Measurements from ENCODE around the gene FBXO24. TPM values are rescaled to one million over a fixed set of nuclear protein-coding genes. Genes with fewer than 3 reads are reported as not detected.

The FBXO24 gene
- total RNA-seq, 1 donor from 2014 or later, result 1.2 TPM

- Histone ChIP-seq H3K9me3 (ENCODE audit: low read depth) (no peaks in the 10 kb centered on the region), H3F3A (ENCODE audit: low read depth) (peaks cover 8% of the 10 kb centered on the region), H3K4me2 (no peak overlapping the region), H3K36me3 (no peaks in the 10 kb centered on the region), H2AFZ (replicated peaks) (no peak overlapping the region), H3K27me3 (peaks cover under 1% of the 10 kb centered on the region), H3K9ac (no peak overlapping the region), H4K20me1 (ENCODE audit: low read depth) (peaks cover 14% of the 10 kb centered on the region), H3K79me2 (ENCODE audit: low read depth) (peaks cover 6% of the 10 kb centered on the region), H3K27ac (no peak overlapping the region), H3K4me1 (peaks cover 21% of the 10 kb centered on the region), H3K4me3 (no peak overlapping the region)
- no peaks in the 10 kb centered on the region for H3K9me3 Mint-ChIP-seq
- peak; percentile 27 for DNase-seq (ENCODE audit: low spot score)
- H3K4me3 Mint-ChIP-seq, result peak overlapping the region; percentile 11
- H3K36me3 Mint-ChIP-seq, result peaks cover 4% of the 10 kb centered on the region
- H3K27ac Mint-ChIP-seq, result peak overlapping the region; percentile 50
- TF ChIP-seq EZH2phosphoT487 (IDR thresholded peaks at IDR 0.05) (no peak), CTCF (IDR thresholded peaks at IDR 0.05) (no peak), EZH2 (IDR thresholded peaks at IDR 0.05) (no peak)
- peaks cover 3% of the 10 kb centered on the region for H3K27me3 Mint-ChIP-seq (ENCODE audit: insufficient read depth, low read depth)
- peaks cover 62% of the 10 kb centered on the region for H3K4me1 Mint-ChIP-seq
Observed at GRCh38 chr7:100545360-100546128, 40.6 kb upstream of the FBXO24 start.

- H3K4me1 Mint-ChIP-seq, result peaks cover 60% of the 10 kb centered on the region
- H3K4me2 ChIP-seq, result peak overlapping the region; percentile 19
Observed at GRCh38 chr7:100546129-100546925, 39.8 kb upstream of the FBXO24 start.

More at GRCh38 chr7:100546129-100546925, 39.8 kb upstream of the FBXO24 start:
- DNase-seq (ENCODE audit: low spot score), result no peak
- peak overlapping the region; percentile 68 for H3K27ac Mint-ChIP-seq
- peaks cover 5% of the 10 kb centered on the region for H3K36me3 Mint-ChIP-seq
- TF ChIP-seq EZH2phosphoT487 (IDR thresholded peaks at IDR 0.05), result no peak
- no peak for TF ChIP-seq EZH2 (IDR thresholded peaks at IDR 0.05)
- TF ChIP-seq CTCF (IDR thresholded peaks at IDR 0.05), result no peak
- Histone ChIP-seq H3F3A (ENCODE audit: low read depth) (peaks cover 8% of the 10 kb centered on the region), H3K9ac (no peak overlapping the region), H3K4me1 (peaks cover 21% of the 10 kb centered on the region), H2AFZ (replicated peaks) (no peak overlapping the region), H3K27ac (peak overlapping the region; percentile 6), H3K79me2 (ENCODE audit: low read depth) (no peaks in the 10 kb centered on the region), H3K27me3 (no peaks in the 10 kb centered on the region), H3K36me3 (no peaks in the 10 kb centered on the region), H3K9me3 (ENCODE audit: low read depth) (no peaks in the 10 kb centered on the region), H4K20me1 (ENCODE audit: low read depth) (peaks cover 11% of the 10 kb centered on the region), H3K4me3 (no peak overlapping the region)
- peaks cover 3% of the 10 kb centered on the region for H3K27me3 Mint-ChIP-seq (ENCODE audit: insufficient read depth, low read depth)
- H3K4me3 Mint-ChIP-seq, result peak overlapping the region; percentile 8
- H3K9me3 Mint-ChIP-seq, result no peaks in the 10 kb centered on the region
